ENCODE results near the gene TMEM271.
"Not testable (repeated sequence)": the region's sequence is repeated elsewhere in the genome, so short reads cannot be mapped to it uniquely, and the experiment has no call there.

TMEM271 gene

DNA sequence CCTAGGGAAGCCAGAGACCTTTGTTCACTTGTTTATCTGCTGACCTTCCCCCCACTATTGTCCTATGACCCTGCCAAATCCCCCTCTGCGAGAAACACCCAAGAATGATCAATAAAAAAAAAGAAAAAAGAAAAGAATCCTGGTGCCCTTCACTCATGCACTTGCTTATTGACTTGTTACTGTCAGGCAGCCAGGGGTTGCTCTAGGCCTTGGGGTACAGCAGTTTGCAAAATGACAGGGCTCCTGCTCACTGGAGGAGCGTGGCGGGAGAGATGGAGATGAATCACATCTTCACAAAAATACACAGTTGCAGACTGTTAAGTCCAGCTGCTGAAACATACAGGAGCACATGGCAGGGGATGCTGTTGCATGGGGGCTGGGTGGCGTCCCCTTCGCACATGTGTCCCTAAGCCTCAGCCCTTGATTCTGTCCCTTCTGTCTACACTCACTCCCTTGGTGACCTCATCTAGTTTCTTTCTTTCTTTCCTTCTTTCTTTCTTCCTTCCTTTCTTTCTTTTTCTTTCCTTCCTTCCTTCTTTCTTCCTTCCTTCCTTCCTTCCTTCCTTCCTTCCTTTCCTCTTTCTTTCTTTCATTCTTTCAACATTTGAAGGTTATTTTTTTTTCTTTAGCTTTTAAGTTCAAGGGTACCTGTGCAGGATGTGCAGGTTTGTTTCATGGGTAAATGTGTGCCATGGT lies 16.9 kb upstream of the TMEM271 start:
- TF ChIP-seq, protein P1, sequence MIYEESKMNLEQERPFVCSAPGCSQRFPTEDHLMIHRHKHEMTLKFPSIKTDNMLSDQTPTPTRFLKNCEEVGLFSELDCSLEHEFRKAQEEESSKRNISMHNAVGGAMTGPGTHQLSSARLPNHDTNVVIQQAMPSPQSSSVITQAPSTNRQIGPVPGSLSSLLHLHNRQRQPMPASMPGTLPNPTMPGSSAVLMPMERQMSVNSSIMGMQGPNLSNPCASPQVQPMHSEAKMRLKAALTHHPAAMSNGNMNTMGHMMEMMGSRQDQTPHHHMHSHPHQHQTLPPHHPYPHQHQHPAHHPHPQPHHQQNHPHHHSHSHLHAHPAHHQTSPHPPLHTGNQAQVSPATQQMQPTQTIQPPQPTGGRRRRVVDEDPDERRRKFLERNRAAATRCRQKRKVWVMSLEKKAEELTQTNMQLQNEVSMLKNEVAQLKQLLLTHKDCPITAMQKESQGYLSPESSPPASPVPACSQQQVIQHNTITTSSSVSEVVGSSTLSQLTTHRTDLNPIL (CRISPR knock-in tag; IDR thresholded peaks at IDR 0.05; ENCODE audit: low read depth) = no peak
- TF ChIP-seq, protein P2, sequence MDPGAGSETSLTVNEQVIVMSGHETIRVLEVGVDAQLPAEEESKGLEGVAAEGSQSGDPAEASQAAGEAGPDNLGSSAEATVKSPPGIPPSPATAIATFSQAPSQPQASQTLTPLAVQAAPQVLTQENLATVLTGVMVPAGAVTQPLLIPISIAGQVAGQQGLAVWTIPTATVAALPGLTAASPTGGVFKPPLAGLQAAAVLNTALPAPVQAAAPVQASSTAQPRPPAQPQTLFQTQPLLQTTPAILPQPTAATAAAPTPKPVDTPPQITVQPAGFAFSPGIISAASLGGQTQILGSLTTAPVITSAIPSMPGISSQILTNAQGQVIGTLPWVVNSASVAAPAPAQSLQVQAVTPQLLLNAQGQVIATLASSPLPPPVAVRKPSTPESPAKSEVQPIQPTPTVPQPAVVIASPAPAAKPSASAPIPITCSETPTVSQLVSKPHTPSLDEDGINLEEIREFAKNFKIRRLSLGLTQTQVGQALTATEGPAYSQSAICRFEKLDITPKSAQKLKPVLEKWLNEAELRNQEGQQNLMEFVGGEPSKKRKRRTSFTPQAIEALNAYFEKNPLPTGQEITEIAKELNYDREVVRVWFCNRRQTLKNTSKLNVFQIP (CRISPR knock-in tag; IDR thresholded peaks at IDR 0.05; ENCODE audit: borderline replicate concordance, low read depth) = no peak
- TF ChIP-seq ESRRG (CRISPR knock-in tag; IDR thresholded peaks at IDR 0.05) (no peak), TCF4 (CRISPR knock-in tag; IDR thresholded peaks at IDR 0.05; ENCODE audit: borderline replicate concordance) (no peak), ZNF70 (CRISPR knock-in tag; IDR thresholded peaks at IDR 0.05) (no peak), ZFP30 (CRISPR knock-in tag; IDR thresholded peaks at IDR 0.05) (no peak), TOX (CRISPR knock-in tag; IDR thresholded peaks at IDR 0.05; ENCODE audit: borderline replicate concordance) (no peak), ARNTL (CRISPR knock-in tag; IDR thresholded peaks at IDR 0.05; ENCODE audit: borderline replicate concordance, low read depth) (no peak)
- TF ChIP-seq, protein P3, sequence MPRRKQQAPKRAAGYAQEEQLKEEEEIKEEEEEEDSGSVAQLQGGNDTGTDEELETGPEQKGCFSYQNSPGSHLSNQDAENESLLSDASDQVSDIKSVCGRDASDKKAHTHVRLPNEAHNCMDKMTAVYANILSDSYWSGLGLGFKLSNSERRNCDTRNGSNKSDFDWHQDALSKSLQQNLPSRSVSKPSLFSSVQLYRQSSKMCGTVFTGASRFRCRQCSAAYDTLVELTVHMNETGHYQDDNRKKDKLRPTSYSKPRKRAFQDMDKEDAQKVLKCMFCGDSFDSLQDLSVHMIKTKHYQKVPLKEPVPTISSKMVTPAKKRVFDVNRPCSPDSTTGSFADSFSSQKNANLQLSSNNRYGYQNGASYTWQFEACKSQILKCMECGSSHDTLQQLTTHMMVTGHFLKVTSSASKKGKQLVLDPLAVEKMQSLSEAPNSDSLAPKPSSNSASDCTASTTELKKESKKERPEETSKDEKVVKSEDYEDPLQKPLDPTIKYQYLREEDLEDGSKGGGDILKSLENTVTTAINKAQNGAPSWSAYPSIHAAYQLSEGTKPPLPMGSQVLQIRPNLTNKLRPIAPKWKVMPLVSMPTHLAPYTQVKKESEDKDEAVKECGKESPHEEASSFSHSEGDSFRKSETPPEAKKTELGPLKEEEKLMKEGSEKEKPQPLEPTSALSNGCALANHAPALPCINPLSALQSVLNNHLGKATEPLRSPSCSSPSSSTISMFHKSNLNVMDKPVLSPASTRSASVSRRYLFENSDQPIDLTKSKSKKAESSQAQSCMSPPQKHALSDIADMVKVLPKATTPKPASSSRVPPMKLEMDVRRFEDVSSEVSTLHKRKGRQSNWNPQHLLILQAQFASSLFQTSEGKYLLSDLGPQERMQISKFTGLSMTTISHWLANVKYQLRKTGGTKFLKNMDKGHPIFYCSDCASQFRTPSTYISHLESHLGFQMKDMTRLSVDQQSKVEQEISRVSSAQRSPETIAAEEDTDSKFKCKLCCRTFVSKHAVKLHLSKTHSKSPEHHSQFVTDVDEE (CRISPR knock-in tag; IDR thresholded peaks at IDR 0.05) = no peak
- TF ChIP-seq, protein P4, sequence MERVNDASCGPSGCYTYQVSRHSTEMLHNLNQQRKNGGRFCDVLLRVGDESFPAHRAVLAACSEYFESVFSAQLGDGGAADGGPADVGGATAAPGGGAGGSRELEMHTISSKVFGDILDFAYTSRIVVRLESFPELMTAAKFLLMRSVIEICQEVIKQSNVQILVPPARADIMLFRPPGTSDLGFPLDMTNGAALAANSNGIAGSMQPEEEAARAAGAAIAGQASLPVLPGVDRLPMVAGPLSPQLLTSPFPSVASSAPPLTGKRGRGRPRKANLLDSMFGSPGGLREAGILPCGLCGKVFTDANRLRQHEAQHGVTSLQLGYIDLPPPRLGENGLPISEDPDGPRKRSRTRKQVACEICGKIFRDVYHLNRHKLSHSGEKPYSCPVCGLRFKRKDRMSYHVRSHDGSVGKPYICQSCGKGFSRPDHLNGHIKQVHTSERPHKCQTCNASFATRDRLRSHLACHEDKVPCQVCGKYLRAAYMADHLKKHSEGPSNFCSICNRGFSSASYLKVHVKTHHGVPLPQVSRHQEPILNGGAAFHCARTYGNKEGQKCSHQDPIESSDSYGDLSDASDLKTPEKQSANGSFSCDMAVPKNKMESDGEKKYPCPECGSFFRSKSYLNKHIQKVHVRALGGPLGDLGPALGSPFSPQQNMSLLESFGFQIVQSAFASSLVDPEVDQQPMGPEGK (CRISPR knock-in tag; IDR thresholded peaks at IDR 0.05; ENCODE audit: borderline replicate concordance) = no peak
- TF ChIP-seq, protein P5, sequence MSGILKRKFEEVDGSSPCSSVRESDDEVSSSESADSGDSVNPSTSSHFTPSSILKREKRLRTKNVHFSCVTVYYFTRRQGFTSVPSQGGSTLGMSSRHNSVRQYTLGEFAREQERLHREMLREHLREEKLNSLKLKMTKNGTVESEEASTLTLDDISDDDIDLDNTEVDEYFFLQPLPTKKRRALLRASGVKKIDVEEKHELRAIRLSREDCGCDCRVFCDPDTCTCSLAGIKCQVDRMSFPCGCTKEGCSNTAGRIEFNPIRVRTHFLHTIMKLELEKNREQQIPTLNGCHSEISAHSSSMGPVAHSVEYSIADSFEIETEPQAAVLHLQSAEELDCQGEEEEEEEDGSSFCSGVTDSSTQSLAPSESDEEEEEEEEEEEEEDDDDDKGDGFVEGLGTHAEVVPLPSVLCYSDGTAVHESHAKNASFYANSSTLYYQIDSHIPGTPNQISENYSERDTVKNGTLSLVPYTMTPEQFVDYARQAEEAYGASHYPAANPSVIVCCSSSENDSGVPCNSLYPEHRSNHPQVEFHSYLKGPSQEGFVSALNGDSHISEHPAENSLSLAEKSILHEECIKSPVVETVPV (CRISPR knock-in tag; IDR thresholded peaks at IDR 0.05) = no peak
- no peak for ATAC-seq

DNA sequence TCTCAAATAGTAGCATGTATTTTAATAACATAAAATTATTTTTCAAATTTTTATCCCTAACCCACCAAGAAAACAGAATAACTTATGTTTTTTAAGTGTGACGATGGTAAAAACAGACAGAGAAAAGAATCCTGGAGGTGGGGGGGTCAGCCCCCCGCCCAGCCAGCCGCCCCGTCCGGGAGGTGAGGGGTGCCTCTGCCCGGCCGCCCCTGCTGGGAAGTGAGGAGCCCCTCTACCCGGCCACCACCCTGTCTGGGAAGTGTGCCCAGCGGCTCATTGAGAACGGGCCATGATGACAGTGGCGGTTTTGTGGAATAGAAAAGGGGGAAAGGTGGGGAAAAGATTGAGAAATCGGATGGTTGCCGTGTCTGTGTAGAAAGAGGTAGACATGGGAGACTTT lies 16.1 kb upstream of the TMEM271 start:
- ATAC-seq = not testable (repeated sequence)

DNA sequence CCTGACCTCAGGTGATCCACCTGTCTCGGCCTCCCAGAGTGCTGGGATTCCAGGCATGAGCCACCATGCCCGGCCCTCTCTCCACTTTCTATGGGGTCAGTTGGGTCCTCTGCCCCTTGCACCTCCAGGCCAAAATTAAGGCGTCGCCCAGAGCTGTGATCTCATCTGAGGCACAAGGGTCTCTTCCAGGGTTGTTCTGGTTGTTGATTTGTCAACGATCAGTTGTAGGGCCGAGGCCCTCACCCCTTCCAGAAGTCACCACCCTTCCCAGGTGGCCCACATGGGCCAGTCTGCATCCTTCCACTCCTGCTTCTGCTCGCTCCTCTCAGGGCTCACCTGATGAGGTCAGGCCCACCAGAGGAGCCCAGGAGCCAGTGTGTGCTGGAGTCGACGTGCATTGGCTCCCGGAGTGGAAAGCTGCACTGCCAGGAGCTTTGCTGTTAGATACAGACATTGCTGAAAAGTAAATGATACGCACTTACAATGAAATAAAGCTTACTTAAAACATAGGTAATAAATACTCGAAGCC lies 14.3 kb upstream of the TMEM271 start:
- no peak for ATAC-seq
- no peak for TF ChIP-seq ZFP3 (CRISPR knock-in tag; IDR thresholded peaks at IDR 0.05)
- TF ChIP-seq ZNF70 (CRISPR knock-in tag; IDR thresholded peaks at IDR 0.05) = no peak
- TF ChIP-seq CSDC2 (CRISPR knock-in tag; IDR thresholded peaks at IDR 0.05) = no peak
- TF ChIP-seq PPARA (CRISPR knock-in tag; IDR thresholded peaks at IDR 0.05; ENCODE audit: borderline replicate concordance) = no peak
- TF ChIP-seq, protein P1 (CRISPR knock-in tag; IDR thresholded peaks at IDR 0.05; ENCODE audit: low read depth) = no peak
- TF ChIP-seq ZNF8 (CRISPR knock-in tag; IDR thresholded peaks at IDR 0.05) = no peak
- TF ChIP-seq, protein P2 (CRISPR knock-in tag; IDR thresholded peaks at IDR 0.05; ENCODE audit: borderline replicate concordance, low read depth) = no peak
- TF ChIP-seq ARNTL (CRISPR knock-in tag; IDR thresholded peaks at IDR 0.05; ENCODE audit: borderline replicate concordance, low read depth) = no peak
- no peak for TF ChIP-seq TOX (CRISPR knock-in tag; IDR thresholded peaks at IDR 0.05; ENCODE audit: borderline replicate concordance)
- no peak for TF ChIP-seq BACH2 (CRISPR knock-in tag; IDR thresholded peaks at IDR 0.05; ENCODE audit: borderline replicate concordance)
- TF ChIP-seq, protein P3 (CRISPR knock-in tag; IDR thresholded peaks at IDR 0.05) = no peak
- no peak for TF ChIP-seq SNAI2 (CRISPR knock-in tag; IDR thresholded peaks at IDR 0.05)
- TF ChIP-seq TCF4 (CRISPR knock-in tag; IDR thresholded peaks at IDR 0.05; ENCODE audit: borderline replicate concordance) = no peak
- no peak for TF ChIP-seq ZNF565 (CRISPR knock-in tag; conservative IDR thresholded peaks at IDR 0.05; ENCODE audit: low read depth)
- TF ChIP-seq ZC3H10 (CRISPR knock-in tag; IDR thresholded peaks at IDR 0.05) = no peak
- no peak for TF ChIP-seq ZFP30 (CRISPR knock-in tag; IDR thresholded peaks at IDR 0.05)

Data from SK-N-SH treated with all-trans-retinoic acid at 6 μM for 48 hours (cell line).